Measurements from ENCODE around the gene CBX2. TPM values are rescaled to one million over a fixed set of nuclear protein-coding genes. Genes with fewer than 3 reads are reported as not detected.

CBX2 gene
- total RNA-seq, 1 donor from 2014 or later, result 11.9 TPM

GRCh38 chr17:79806863-79807720, 29.1 kb downstream of the CBX2 start:
- H3K27me3 ChIP-seq (ENCODE audit: control insufficient read depth, insufficient read depth, low read length), result peaks cover 96% of the 10 kb centered on the region
- no peak for DNase-seq (ENCODE audit: low read depth)
- TF ChIP-seq, protein P1, sequence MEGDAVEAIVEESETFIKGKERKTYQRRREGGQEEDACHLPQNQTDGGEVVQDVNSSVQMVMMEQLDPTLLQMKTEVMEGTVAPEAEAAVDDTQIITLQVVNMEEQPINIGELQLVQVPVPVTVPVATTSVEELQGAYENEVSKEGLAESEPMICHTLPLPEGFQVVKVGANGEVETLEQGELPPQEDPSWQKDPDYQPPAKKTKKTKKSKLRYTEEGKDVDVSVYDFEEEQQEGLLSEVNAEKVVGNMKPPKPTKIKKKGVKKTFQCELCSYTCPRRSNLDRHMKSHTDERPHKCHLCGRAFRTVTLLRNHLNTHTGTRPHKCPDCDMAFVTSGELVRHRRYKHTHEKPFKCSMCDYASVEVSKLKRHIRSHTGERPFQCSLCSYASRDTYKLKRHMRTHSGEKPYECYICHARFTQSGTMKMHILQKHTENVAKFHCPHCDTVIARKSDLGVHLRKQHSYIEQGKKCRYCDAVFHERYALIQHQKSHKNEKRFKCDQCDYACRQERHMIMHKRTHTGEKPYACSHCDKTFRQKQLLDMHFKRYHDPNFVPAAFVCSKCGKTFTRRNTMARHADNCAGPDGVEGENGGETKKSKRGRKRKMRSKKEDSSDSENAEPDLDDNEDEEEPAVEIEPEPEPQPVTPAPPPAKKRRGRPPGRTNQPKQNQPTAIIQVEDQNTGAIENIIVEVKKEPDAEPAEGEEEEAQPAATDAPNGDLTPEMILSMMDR (IDR thresholded peaks at IDR 0.05; ENCODE audit: insufficient read depth, low read length, poor library complexity, severe bottlenecking), result no peak
- H3K4me3 ChIP-seq (ENCODE audit: low read depth, low read length), result no peak overlapping the region
- no peaks in the 10 kb centered on the region for H3K36me3 ChIP-seq (ENCODE audit: control insufficient read depth, insufficient read depth, low read length)

GRCh38 chr17:79808763-79809529, 31.0 kb downstream of the CBX2 start:
- TF ChIP-seq, protein P1 (IDR thresholded peaks at IDR 0.05; ENCODE audit: insufficient read depth, low read length, poor library complexity, severe bottlenecking), result peak; percentile 46
- H3K36me3 ChIP-seq (ENCODE audit: control insufficient read depth, insufficient read depth, low read length), result no peaks in the 10 kb centered on the region
- H3K27me3 ChIP-seq (ENCODE audit: control insufficient read depth, insufficient read depth, low read length), result peaks cover 90% of the 10 kb centered on the region
- DNase-seq (ENCODE audit: low read depth), result peak; percentile 32
- H3K4me3 ChIP-seq (ENCODE audit: low read depth, low read length), result no peak overlapping the region

DNA sequence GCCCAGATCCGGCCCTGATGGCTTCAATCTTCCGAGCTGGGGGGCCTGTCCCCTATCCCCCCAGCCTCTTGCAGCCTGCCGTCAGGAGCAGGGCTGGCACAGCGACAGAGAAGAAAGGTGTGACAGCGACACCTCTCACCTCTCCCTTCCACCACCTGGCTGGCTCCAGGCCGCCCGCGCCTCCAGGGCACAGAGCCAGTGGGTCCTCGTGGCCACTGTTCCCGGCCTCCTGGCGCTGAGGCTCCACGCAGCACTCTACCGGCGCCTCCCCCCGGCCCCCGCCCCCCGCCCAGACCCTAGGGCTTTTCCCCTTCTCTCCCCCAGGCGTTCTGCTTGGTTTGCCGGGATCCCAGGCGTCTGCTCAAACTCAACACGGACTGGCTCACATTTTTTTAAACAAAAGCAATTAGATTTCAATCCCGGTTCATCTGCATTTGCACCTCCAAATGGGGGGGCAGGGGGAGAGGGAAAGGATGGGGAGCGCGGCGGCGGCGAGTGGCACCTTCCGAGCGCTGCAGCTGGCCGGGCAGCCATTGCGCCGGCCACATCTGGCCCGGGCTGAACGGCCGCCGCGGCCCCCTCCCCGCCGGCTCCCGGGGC, 31.7 kb downstream of the CBX2 start:
- no peaks in the 10 kb centered on the region for H3K36me3 ChIP-seq (ENCODE audit: control insufficient read depth, insufficient read depth, low read length)
- TF ChIP-seq, protein P1 (IDR thresholded peaks at IDR 0.05; ENCODE audit: insufficient read depth, low read length, poor library complexity, severe bottlenecking), result no peak
- H3K27me3 ChIP-seq (ENCODE audit: control insufficient read depth, insufficient read depth, low read length), result peaks cover 91% of the 10 kb centered on the region
- no peak overlapping the region for H3K4me3 ChIP-seq (ENCODE audit: low read depth, low read length)
- no peak for DNase-seq (ENCODE audit: low read depth)

DNA sequence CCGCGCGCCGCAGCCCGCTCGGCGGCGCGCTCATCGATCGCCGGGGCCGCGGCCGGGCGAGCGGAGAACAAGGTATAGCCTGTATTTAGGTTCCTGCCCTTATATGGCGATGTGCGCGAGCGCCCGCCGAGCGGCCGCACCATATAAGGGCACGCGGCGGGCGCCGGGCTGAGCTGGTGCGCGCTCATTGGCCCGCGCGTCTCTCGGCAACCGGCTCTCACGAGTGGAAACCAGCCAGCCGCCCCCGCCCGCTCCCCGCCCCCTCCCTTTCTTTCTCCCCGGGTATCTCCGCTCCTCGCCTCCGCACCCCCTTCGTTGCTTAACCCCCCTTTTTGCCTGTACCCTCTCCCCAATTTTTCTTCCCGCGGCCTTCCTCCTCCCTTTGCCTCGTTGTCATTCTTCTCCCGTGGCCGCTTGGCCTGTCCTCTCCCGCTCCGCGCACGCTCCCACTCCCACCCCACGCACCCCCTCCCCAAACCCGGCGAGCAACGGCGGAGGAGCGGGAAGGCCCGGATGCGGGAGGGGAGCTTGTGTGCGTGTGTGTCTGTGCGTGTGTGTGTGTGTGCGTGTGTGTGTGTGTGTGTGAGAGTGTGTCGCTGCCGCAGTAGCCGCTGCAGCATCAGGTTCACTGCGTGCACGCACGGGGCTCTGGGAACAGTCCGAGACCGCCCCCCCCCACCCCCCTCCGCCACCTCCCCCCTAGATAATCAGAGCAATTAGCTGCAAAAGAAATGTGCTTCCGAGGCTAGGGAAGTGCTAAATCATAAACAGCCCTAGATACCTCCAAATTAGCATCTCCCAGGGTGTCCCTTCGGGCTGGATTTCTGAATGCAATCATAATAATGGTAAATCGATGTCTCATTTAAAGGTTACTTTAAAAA, 32.4 kb downstream of the CBX2 start:
- H3K4me3 ChIP-seq (ENCODE audit: low read depth, low read length), result no peak overlapping the region
- TF ChIP-seq, protein P1 (IDR thresholded peaks at IDR 0.05; ENCODE audit: insufficient read depth, low read length, poor library complexity, severe bottlenecking), result no peak
- H3K36me3 ChIP-seq (ENCODE audit: control insufficient read depth, insufficient read depth, low read length), result no peaks in the 10 kb centered on the region
- H3K27me3 ChIP-seq (ENCODE audit: control insufficient read depth, insufficient read depth, low read length), result peaks cover 91% of the 10 kb centered on the region
- DNase-seq (ENCODE audit: low read depth), result peak; percentile 34
